Heart right ventricle (tissue), 16 donors: Measurements from ENCODE around the gene MALRD1. TPM values are rescaled to one million over a fixed set of nuclear protein-coding genes. Genes with fewer than 3 reads are reported as not detected.

ENCODE experiments used
- ATAC-seq, 8 donors: fragments of 200-7000 bp; cut with Tn5 transposase; one replicate each; pipeline ENCODE4 v1.9.1; 2020; ENCODE audit warnings: mild to moderate bottlenecking in 8 of 8, moderate library complexity in 8 of 8, moderate number of reproducible peaks in 1 of 8
- DNase-seq, 2 donors: peaks; one replicate each; pipeline ENCODE4 v3.0.0-alpha.2; 2020
- H3K27ac ChIP-seq, 10 donors: fragments of 200-600 bp; sonication (generic) in 2 of 10; one replicate each; pipeline versions ENCODE4 v1.5.0 to v1.8.0; 2020 to 2022; ENCODE audit warnings: mild to moderate bottlenecking in 3 of 10
- H3K27me3 ChIP-seq, 7 donors: fragments of 200-600 bp; one replicate each; pipeline ENCODE4 v1.8.0; 2021 to 2022; ENCODE audit warnings: mild to moderate bottlenecking in 2 of 7
- H3K36me3 ChIP-seq, 9 donors: fragments of 200-600 bp; sonication (generic) in 1 of 9; one replicate each; pipeline versions ENCODE4 v1.5.0 to v1.8.0; 2020 to 2022; ENCODE audit warnings: mild to moderate bottlenecking in 2 of 9
- H3K4me1 ChIP-seq, 9 donors: fragments of 200-600 bp; sonication (generic) in 1 of 9; one replicate each; pipeline versions ENCODE4 v1.5.0 to v1.8.0; 2020 to 2022; ENCODE audit warnings: mild to moderate bottlenecking in 4 of 9
- H3K4me3 ChIP-seq, 10 donors: fragments of 200-600 bp; sonication (generic) in 2 of 10; one replicate each; pipeline versions ENCODE4 v1.5.0 to v1.8.0; 2020 to 2022; ENCODE audit warnings: mild to moderate bottlenecking in 7 of 10, moderate library complexity in 2 of 10
- H3K9me3 ChIP-seq, 11 donors: fragments of 200-600 bp in 10 of 11; sonication (generic) in 2 of 11; one replicate each; pipeline versions ENCODE4 v1.5.0 to v1.8.0; 2013 to 2022; ENCODE audit warnings: mild to moderate bottlenecking in 2 of 11, control low read depth in 1 of 11, moderate library complexity in 1 of 11
- CTCF ChIP-seq, 9 donors: fragments of 200-600 bp; sonication (generic) in 2 of 9; IDR thresholded peaks; one replicate each; pipeline versions ENCODE4 v1.5.0 to v1.8.0; 2021 to 2022; ENCODE audit warnings: antibody characterized with exemption in 9 of 9, mild to moderate bottlenecking in 5 of 9, moderate library complexity in 1 of 9
- WGBS, 2 donors: extraction: QIAGEN DNeasy Blood & Tissue Kit; methylation state at CpG; one replicate each; pipeline ENCODE4 v1.1.7; 2013; ENCODE audit warnings: inconsistent platforms in 1 of 2; 5-methylcytosine and 5-hydroxymethylcytosine counted together
- intact Hi-C, 10 donors: fragments of 100-400 bp; cut with DNase I; formaldehyde crosslinking; loops; one replicate each; pipeline versions ENCODE4 v1.11.1 to v1.14.2; 2022
- polyA plus RNA-seq, 2 donors: library from polyadenylated mRNA; stranded (reverse); fragments of 200-250 nt; gene quantifications; one replicate each; pipeline ENCODE4 v1.2.3, GENCODE V29; 2013
- total RNA-seq, 10 donors: library from RNA; stranded (reverse); fragmentation: NEBNext Ultra II Directional in 3 of 10; extraction: Animal tissue kit (Norgen Biotek cat#: 25700) in 3 of 10; gene quantifications; one replicate each; pipeline versions ENCODE4 v1.2.1 to v1.2.4, GENCODE V29; 2021 to 2023
- donor health status: Arrhythmogenic right ventricular cardiomyopathy.
- donor health status: ischemic (EF 13 %, LVEDD 7.1; RV severe dilation, severe dysfunction).
- donor health status: healthy with polysubstance abuse.
- donor health status: DM: no; HTN: yes; CAD: no.
- donor health status: DM: no; HTN: no; CAD: no.
- donor health status: ischemic (EF 25% LVEDD 6.9; RV normal size, moderate dysfunction).
- donor health status: ischemic (EF 25% LVEDD 5.7; RV mildly dilated, moderate dysfunction).
- donor health status: healthy.
- donor health status: DM: yes; HTN: yes; CAD: no.
- donor health status: Ischemic cardiomyopathy.
- donor health status: ischemic (EF 35%, LVEDD 5.7; RV mildly dilated, moderate dysfunction).
- donor health status: nonischemic (EF 11% LVEDD 7.7; RV severe dilation, severe dysfunction).
- donor health status: DM: yes; HTN: yes; CAD: no.
- donor health status: PGD.
- donor health status: ischemic (EF 29% LVEDD 5.4; RV normal size, mild dysfunction).
- donor health status: nonischemic (EF 23%, LVEDD 6.1; RV moderate dilation, normal function).

MALRD1 gene
- total and polyA plus RNA-seq, 12 donors = 0.10 to 2.2 (median 0.47) TPM

GRCh38 chr10:19256331-19256730 lies 207.7 kb downstream of the MALRD1 start:
- no peak overlapping the region for H3K27ac ChIP-seq
- DNase-seq (no peak), ATAC-seq (no peak)
- H3K4me1 ChIP-seq = no peaks in the 10 kb centered on the region
- intact Hi-C loops = no loop called here
- no peaks in the 10 kb centered on the region for H3K27me3 ChIP-seq
- H3K36me3 ChIP-seq = no peaks in the 10 kb centered on the region
- 79 to 84% methylated on average over 1 of the region's 1 CpG for WGBS, 2 donors
- H3K9me3 ChIP-seq = peaks cover 0 to 5% (median 0%) of the 10 kb centered on the region in 11 donors
- no peak overlapping the region for H3K4me3 ChIP-seq
- TF ChIP-seq CTCF (IDR thresholded peaks at IDR 0.05) = no peak

GRCh38 chr10:19263262-19263661 lies 214.7 kb downstream of the MALRD1 start:
- 80 to 87% methylated on average over 1 of the region's 1 CpG for WGBS, 2 donors
- Histone ChIP-seq H3K27me3 (no peaks in the 10 kb centered on the region), H3K4me3 (no peak overlapping the region), H3K36me3 (no peaks in the 10 kb centered on the region), H3K27ac (no peak overlapping the region), H3K9me3 (peaks cover 0 to 4% (median 0%) of the 10 kb centered on the region in 11 donors), H3K4me1 (no peaks in the 10 kb centered on the region)
- intact Hi-C loops = no loop called here
- DNase-seq = no peak
- ATAC-seq = no peak
- no peak for TF ChIP-seq CTCF (IDR thresholded peaks at IDR 0.05)

- no peak overlapping the region for H3K27ac ChIP-seq
- H3K27me3 ChIP-seq = no peaks in the 10 kb centered on the region
- H3K9me3 ChIP-seq = peaks cover 0 to 7% (median 0%) of the 10 kb centered on the region in 11 donors
- 89 to 95% methylated on average over 2 of the region's 2 CpGs for WGBS, 2 donors
- no peaks in the 10 kb centered on the region for H3K36me3 ChIP-seq
- intact Hi-C loops = no loop called here
- TF ChIP-seq CTCF (IDR thresholded peaks at IDR 0.05) = no peak
- no peak overlapping the region for H3K4me3 ChIP-seq
- ATAC-seq (no peak), DNase-seq (no peak)
- no peaks in the 10 kb centered on the region for H3K4me1 ChIP-seq
These were observed 234.7 kb downstream of the MALRD1 start for GRCh38 chr10:19283285-19283684.

- Histone ChIP-seq H3K36me3 (no peaks in the 10 kb centered on the region), H3K4me3 (no peak overlapping the region), H3K27me3 (no peaks in the 10 kb centered on the region), H3K9me3 (peaks cover 0 to 7% (median 0%) of the 10 kb centered on the region in 11 donors), H3K4me1 (no peaks in the 10 kb centered on the region), H3K27ac (no peak overlapping the region)
- no peak for TF ChIP-seq CTCF (IDR thresholded peaks at IDR 0.05)
- DNase-seq (no peak), ATAC-seq (no peak)
- 82 to 84% methylated on average over 5 of the region's 5 CpGs for WGBS, 2 donors
- intact Hi-C loops = no loop called here
These were observed 235.2 kb downstream of the MALRD1 start for GRCh38 chr10:19283786-19284185.
